Neuronal stem cell (in vitro differentiated cells): ENCODE measurements around the gene AIF1L.
"Not testable (repeated sequence)": the region's sequence is repeated elsewhere in the genome, so short reads cannot be mapped to it uniquely, and the experiment has no call there.

Experiments used
- DNase-seq: peaks from one replicate; pipeline ENCODE4 v3.0.0-alpha.2; 2013; ENCODE audit warnings: low spot score
- H2AFZ ChIP-seq: one replicate; pipeline ENCODE4 v1.6.1; 2013; ENCODE audit warnings: mild to moderate bottlenecking, low read length, inconsistent platforms
- H2AK5ac ChIP-seq: 2 replicates; pipeline ENCODE4 v1.6.1; 2013; ENCODE audit warnings: low read depth, mild to moderate bottlenecking, inconsistent platforms, low read length, moderate library complexity, mixed read lengths
- H2BK120ac ChIP-seq: 2 replicates; pipeline ENCODE4 v1.6.1; 2013; ENCODE audit warnings: low read depth, mild to moderate bottlenecking, inconsistent platforms, low read length, moderate library complexity, mixed read lengths
- H2BK12ac ChIP-seq: one replicate; pipeline ENCODE4 v1.6.1; 2013; ENCODE audit warnings: low read length, inconsistent platforms
- H2BK15ac ChIP-seq: 2 replicates; pipeline ENCODE4 v1.6.1; 2013; ENCODE audit warnings: mild to moderate bottlenecking, low read length, inconsistent platforms, mixed read lengths
- H2BK5ac ChIP-seq: one replicate; pipeline ENCODE4 v1.6.1; 2013; ENCODE audit warnings: inconsistent platforms, mild to moderate bottlenecking, low read length, moderate library complexity
- H3K14ac ChIP-seq: one replicate; pipeline ENCODE4 v1.6.1; 2013; ENCODE audit warnings: low read length, inconsistent platforms
- H3K18ac ChIP-seq: 2 replicates; pipeline ENCODE4 v1.6.1; 2013; ENCODE audit warnings: low read length, inconsistent platforms
- H3K23ac ChIP-seq: 2 replicates; pipeline ENCODE4 v1.6.1; 2013; ENCODE audit warnings: low read depth, mild to moderate bottlenecking, mixed read lengths, low read length, inconsistent platforms; ENCODE audit not compliant: poor library complexity
- H3K27ac ChIP-seq: replicated peaks from 3 replicates; pipeline ENCODE4 v1.5.1; 2013; ENCODE audit warnings: low read length, inconsistent platforms
- H3K27me3 ChIP-seq, 3 experiments: 2 replicates each; pipeline ENCODE4 v1.6.1; 2013; ENCODE audit warnings: low read length in 3 of 3, mild to moderate bottlenecking in 2 of 3, inconsistent platforms in 1 of 3, low read depth in 1 of 3, mixed read lengths in 1 of 3, moderate library complexity in 1 of 3; ENCODE audit not compliant: control insufficient read depth in 3 of 3, insufficient read depth in 3 of 3
- H3K36me3 ChIP-seq, 2 donors: replicated peaks in 1 of 2; 2 replicates each; pipeline ENCODE4 v1.6.1; 2013; ENCODE audit warnings: low read length in 2 of 2; ENCODE audit not compliant: control insufficient read depth in 2 of 2, insufficient read depth in 2 of 2
- H3K4ac ChIP-seq: 2 replicates; pipeline ENCODE4 v1.6.1; 2013; ENCODE audit warnings: inconsistent platforms, mild to moderate bottlenecking, low read length, moderate library complexity
- H3K4me1 ChIP-seq, 2 donors: 1 replicate in 1 of 2; 2 replicates in 1 of 2; pipeline ENCODE4 v1.6.1; 2013; ENCODE audit warnings: low read length in 2 of 2, low read depth in 1 of 2; ENCODE audit not compliant: control insufficient read depth in 2 of 2, insufficient read depth in 1 of 2
- H3K4me2 ChIP-seq: one replicate; pipeline ENCODE4 v1.6.1; 2013; ENCODE audit warnings: mild to moderate bottlenecking, low read length, inconsistent platforms; ENCODE audit not compliant: insufficient read depth, poor library complexity, severe bottlenecking
- H3K4me3 ChIP-seq, 2 donors: 2 replicates each; pipeline ENCODE4 v1.5.1; 2013; ENCODE audit warnings: low read length in 2 of 2, mild to moderate bottlenecking in 2 of 2, inconsistent platforms in 1 of 2, moderate library complexity in 1 of 2
- H3K79me1 ChIP-seq: one replicate; pipeline ENCODE4 v1.6.1; 2013; ENCODE audit warnings: low read depth, mild to moderate bottlenecking, inconsistent platforms, low read length, moderate library complexity
- H3K9ac ChIP-seq: one replicate; pipeline ENCODE4 v1.6.1; 2013; ENCODE audit warnings: mild to moderate bottlenecking, low read depth, low read length, inconsistent platforms; ENCODE audit not compliant: poor library complexity
- H3K9me3 ChIP-seq, 2 donors: replicated peaks in 1 of 2; 2 replicates each; pipeline versions ENCODE3 to v1.6.1; 2013; ENCODE audit warnings: low read length in 2 of 2, mild to moderate bottlenecking in 2 of 2, inconsistent platforms in 1 of 2, low read depth in 1 of 2, mixed read lengths in 1 of 2, moderate library complexity in 1 of 2; ENCODE audit not compliant: control insufficient read depth in 2 of 2, insufficient read depth in 1 of 2
- H4K8ac ChIP-seq: one replicate; pipeline ENCODE4 v1.6.1; 2013; ENCODE audit warnings: low read depth, mild to moderate bottlenecking, inconsistent platforms, low read length, moderate library complexity
- H4K91ac ChIP-seq: one replicate; pipeline ENCODE4 v1.6.1; 2013; ENCODE audit warnings: low read length, low read depth, mild to moderate bottlenecking, inconsistent platforms; ENCODE audit not compliant: poor library complexity
- WGBS, 2 donors: extraction: QIAGEN DNeasy Blood & Tissue Kit; methylation state at CpG; one replicate each; pipeline ENCODE4 v1.1.7; 2013; ENCODE audit warnings: missing lambda C conversion rate in 2 of 2, mixed read lengths in 1 of 2; ENCODE audit not compliant: insufficient read length in 2 of 2, insufficient replicate concordance in 1 of 2; ENCODE audit errors: extremely low coverage in 2 of 2; 5-methylcytosine and 5-hydroxymethylcytosine counted together

The AIF1L gene

DNA sequence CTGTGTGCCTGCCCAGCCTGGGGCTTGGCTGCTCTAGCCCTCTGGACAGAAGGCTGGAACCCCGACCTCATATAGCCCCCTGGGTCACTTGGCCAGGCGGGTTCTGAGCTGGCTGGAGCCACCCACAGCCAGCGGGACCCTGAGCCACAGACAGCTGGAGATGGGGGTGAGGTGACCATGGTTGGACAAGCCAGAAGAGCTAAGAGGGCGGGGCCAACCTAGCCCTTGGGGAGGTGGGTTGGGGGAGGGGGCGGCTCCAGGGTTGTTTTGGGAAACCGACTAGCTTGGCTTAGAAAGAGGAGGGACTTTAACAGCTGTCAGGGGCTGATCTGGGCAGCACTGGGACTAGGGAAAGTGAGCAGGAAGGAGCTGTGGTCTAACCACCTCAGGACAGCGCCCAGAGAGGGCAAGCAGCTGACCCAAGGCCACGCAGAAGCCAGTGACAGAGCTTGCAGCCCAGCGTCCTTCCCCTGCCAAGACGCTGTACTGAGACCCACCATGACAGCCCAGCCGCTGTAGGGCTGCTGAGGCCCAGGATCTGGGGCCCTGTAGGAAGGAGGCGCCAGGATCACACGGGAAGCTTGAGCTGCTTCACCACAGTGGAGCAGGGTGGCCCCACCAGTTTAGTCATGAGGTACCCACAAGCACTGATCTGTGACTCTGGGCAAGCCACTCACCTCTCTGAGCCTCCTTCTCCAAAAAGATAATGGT lies 2.2 kb downstream of the AIF1L start:
- H3K27me3 ChIP-seq, result peaks cover 0 to 19% (median 0%) of the 10 kb centered on the region in 3 experiments
- H3K27ac ChIP-seq, result no peak overlapping the region
- DNase-seq, result no peak
- no peak overlapping the region for H3K4me2 ChIP-seq
- no CpG with 5 or more reads among the region's 13 CpGs for WGBS, 2 donors
- H2AFZ ChIP-seq, result no peak overlapping the region
- H3K4me1 ChIP-seq, result peaks cover 8 to 21% of the 10 kb centered on the region in 2 donors
- H2BK120ac ChIP-seq, result no peak overlapping the region
- H3K9ac ChIP-seq, result peak overlapping the region; percentile 45
- H3K36me3 ChIP-seq, result peaks cover 15% of the 10 kb centered on the region in 2 donors
- no peak overlapping the region for H4K8ac ChIP-seq
- H4K91ac ChIP-seq, result no peak overlapping the region
- H3K4me3 ChIP-seq, result no peak overlapping the region
- peak overlapping the region; percentile 3 for H2BK12ac ChIP-seq
- H2BK5ac ChIP-seq, result no peak overlapping the region
- peak overlapping the region; percentile 35 for H2BK15ac ChIP-seq
- H3K14ac ChIP-seq, result no peak overlapping the region
- H3K9me3 ChIP-seq, result no peaks in the 10 kb centered on the region
- H3K4ac ChIP-seq, result no peak overlapping the region
- H2AK5ac ChIP-seq, result peak overlapping the region; percentile 97
- H3K18ac ChIP-seq, result peak overlapping the region; percentile 40
- peaks cover 9% of the 10 kb centered on the region for H3K79me1 ChIP-seq
- H3K23ac ChIP-seq, result peak overlapping the region; percentile 77

DNA sequence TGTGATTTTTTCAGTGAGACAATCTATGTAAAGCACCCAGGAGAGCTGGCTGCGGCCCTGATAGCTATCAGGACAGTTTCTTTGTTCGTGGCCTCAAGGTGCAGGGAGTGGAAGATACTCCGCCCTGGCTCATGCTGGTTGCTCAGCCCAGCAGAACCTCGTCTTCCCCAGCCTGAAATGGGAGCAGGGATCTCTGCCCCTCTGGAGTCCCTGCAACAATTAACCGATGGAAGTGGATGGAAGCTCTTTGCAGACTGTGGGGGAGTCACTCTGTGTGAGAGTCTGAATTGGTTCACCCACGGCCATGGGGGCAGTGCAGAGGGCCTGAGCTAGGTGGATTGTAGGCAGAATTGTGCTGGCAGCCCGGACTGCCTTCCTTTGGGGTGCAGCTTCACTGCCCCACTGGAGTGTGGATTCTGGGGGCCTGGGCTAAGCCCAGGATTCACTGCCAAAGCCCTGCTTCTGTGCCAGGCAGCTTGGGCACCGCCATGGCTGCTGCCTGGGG lies 2.8 kb downstream of the AIF1L start:
- no CpG with 5 or more reads among the region's 8 CpGs for WGBS, 2 donors
- Histone ChIP-seq H3K27ac (no peak overlapping the region), H3K4me3 (no peak overlapping the region), H3K27me3 (peaks cover 0 to 14% (median 0%) of the 10 kb centered on the region in 3 experiments), H3K4ac (no peak overlapping the region), H3K9ac (no peak overlapping the region), H3K36me3 (peaks cover 17 to 18% of the 10 kb centered on the region in 2 donors), H2BK120ac (peak overlapping the region; percentile 42), H3K9me3 (no peaks in the 10 kb centered on the region), H2BK12ac (peak overlapping the region; percentile 3), H3K4me1 (peaks cover 8 to 21% of the 10 kb centered on the region in 2 donors), H4K91ac (no peak overlapping the region), H2BK15ac (peak overlapping the region; percentile 3), H3K23ac (peak overlapping the region; percentile 77), H3K14ac (no peak overlapping the region), H3K18ac (peak overlapping the region; percentile 59), H3K79me1 (peaks cover 9% of the 10 kb centered on the region), H4K8ac (no peak overlapping the region), H2AFZ (no peak overlapping the region), H2AK5ac (no peak overlapping the region), H2BK5ac (no peak overlapping the region), H3K4me2 (no peak overlapping the region)
- no peak for DNase-seq

DNA sequence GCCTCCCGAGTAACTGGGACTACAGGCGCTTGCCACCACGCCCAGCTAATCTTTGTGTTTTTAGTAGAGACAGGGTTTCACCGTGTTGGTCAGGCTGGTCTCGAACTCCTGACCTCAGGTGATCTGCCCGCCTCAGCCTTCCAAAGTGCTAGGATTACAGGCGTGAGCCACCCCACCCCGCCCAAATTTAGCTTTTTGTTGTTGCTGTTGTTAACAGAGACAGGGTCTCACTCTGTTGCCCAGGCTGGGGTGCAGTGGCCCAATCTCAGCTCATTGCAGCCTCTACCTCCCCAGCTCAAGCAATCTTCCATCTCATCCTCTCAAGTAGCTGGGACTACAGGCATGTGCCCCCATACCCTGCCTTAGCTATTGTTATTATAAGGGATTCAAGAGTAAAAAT lies 3.5 kb downstream of the AIF1L start:
- not testable (repeated sequence) for H3K4ac ChIP-seq, H2BK12ac ChIP-seq, H3K4me3 ChIP-seq, H3K27ac ChIP-seq, H2BK5ac ChIP-seq, H3K9ac ChIP-seq, H2BK15ac ChIP-seq, DNase-seq, H2BK120ac ChIP-seq, H2AFZ ChIP-seq, H3K9me3 ChIP-seq, H3K23ac ChIP-seq, H3K18ac ChIP-seq, H3K4me2 ChIP-seq, H2AK5ac ChIP-seq, H3K14ac ChIP-seq, H3K79me1 ChIP-seq, H4K91ac ChIP-seq, H3K27me3 ChIP-seq, H4K8ac ChIP-seq
- Histone ChIP-seq H3K36me3 (peaks cover 17 to 19% of the 10 kb centered on the region in 2 donors), H3K4me1 (peaks cover 8 to 21% of the 10 kb centered on the region in 2 donors)
- WGBS, 2 donors, result no CpG with 5 or more reads among the region's 8 CpGs

DNA sequence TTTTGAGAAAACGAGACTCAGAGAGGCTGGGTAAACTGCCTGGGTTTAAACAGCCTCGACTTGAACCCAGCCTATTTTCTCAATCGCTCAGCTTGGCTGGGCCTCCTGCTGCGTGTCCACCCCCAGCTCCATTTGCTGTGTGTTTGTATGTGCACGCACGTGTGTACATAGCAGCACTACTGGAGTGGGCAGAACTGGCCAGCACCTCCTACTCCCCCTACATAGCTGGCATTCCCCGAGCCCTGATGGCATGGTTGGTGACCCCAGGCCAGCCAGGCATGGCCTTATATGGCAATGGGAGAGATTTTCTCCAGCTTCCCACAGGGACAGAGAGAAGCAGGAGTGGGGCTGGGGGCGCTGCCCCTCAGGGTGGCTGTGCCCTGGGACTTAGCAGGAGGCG lies 4.1 kb downstream of the AIF1L start:
- Histone ChIP-seq H2BK5ac (no peak overlapping the region), H3K27ac (no peak overlapping the region), H3K79me1 (peaks cover 9% of the 10 kb centered on the region)

More for the DNA sequence above, 4.1 kb downstream of the AIF1L start:
- Histone ChIP-seq H2BK12ac (no peak overlapping the region), H3K4ac (no peak overlapping the region), H4K91ac (no peak overlapping the region), H3K9ac (no peak overlapping the region), H3K4me2 (no peak overlapping the region), H4K8ac (no peak overlapping the region), H2AFZ (no peak overlapping the region), H3K36me3 (peaks cover 21 to 22% of the 10 kb centered on the region in 2 donors), H2AK5ac (no peak overlapping the region), H3K4me3 (no peak overlapping the region), H3K4me1 (peaks cover 8 to 21% of the 10 kb centered on the region in 2 donors), H3K14ac (no peak overlapping the region), H2BK120ac (no peak overlapping the region), H3K9me3 (no peaks in the 10 kb centered on the region), H3K18ac (no peak overlapping the region), H2BK15ac (no peak overlapping the region), H3K23ac (peak overlapping the region; percentile 76), H3K27me3 (peaks cover 0 to 3% (median 0%) of the 10 kb centered on the region in 3 experiments)
- WGBS, 2 donors, result no CpG with 5 or more reads among the region's 9 CpGs
- no peak for DNase-seq
